Heart left ventricle (tissue), 13 donors: ENCODE results near the gene HSD17B8.

Experiments
- POLR2A ChIP-seq, 2 donors: fragments of 450-650 bp; IDR thresholded peaks; one replicate each; pipeline ENCODE4 v1.6.1; 2017; ENCODE audit warnings: antibody characterized with exemption in 2 of 2, mild to moderate bottlenecking in 2 of 2, moderate library complexity in 2 of 2
- TF ChIP-seq, protein P1 (sequence below), 12 donors: fragments of 200-600 bp; sonication (generic) in 4 of 12; IDR thresholded peaks; one replicate each; pipeline versions ENCODE4 v1.5.0 to v1.8.0; 2018 to 2022; ENCODE audit warnings: antibody characterized with exemption in 12 of 12, mild to moderate bottlenecking in 5 of 12
- donor health status: ischemic (EF 13 %, LVEDD 7.1; RV severe dilation, severe dysfunction).
- donor health status: DM: no; HTN: yes; CAD: no.
- donor health status: DM: no; HTN: no; CAD: no.
- donor health status: ischemic (EF 25% LVEDD 6.9; RV normal size, moderate dysfunction).
- donor health status: ischemic (EF 25% LVEDD 5.7; RV mildly dilated, moderate dysfunction).
- donor health status: ischemic (EF 35%, LVEDD 5.7; RV mildly dilated, moderate dysfunction).
- donor health status: nonischemic (EF 11% LVEDD 7.7; RV severe dilation, severe dysfunction).
- donor health status: DM: yes; HTN: yes; CAD: no.
- donor health status: PGD.
- donor health status: ischemic (EF 29% LVEDD 5.4; RV normal size, mild dysfunction).
- donor health status: nonischemic (EF 23%, LVEDD 6.1; RV moderate dilation, normal function).

DNA sequence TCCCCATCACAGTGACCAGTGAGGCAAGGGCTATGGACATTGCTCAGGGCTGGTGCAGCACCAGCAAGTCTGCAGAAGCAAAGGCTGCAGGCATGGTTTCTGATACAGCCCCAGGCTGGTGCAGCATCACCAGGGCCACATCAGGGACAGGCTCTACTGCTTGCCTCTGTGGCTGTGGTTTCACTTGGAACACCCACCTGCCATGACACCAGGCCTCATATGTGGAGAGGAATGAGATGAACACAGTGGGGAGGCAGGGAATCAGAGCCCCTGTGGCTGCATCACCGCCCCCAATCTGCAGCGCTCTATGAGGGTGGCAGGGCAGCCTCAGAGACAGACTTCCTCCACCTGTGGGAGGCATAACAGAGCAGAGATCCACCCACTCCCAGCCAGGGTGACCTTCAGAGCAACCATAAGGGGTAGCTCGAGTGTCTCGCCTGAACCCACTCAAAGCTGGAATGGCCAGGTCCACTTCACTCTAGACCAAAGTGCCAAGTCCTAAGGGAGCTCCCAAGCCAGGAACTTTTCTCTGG is 11.7 kb downstream of the HSD17B8 start:
- TF ChIP-seq, protein P1, sequence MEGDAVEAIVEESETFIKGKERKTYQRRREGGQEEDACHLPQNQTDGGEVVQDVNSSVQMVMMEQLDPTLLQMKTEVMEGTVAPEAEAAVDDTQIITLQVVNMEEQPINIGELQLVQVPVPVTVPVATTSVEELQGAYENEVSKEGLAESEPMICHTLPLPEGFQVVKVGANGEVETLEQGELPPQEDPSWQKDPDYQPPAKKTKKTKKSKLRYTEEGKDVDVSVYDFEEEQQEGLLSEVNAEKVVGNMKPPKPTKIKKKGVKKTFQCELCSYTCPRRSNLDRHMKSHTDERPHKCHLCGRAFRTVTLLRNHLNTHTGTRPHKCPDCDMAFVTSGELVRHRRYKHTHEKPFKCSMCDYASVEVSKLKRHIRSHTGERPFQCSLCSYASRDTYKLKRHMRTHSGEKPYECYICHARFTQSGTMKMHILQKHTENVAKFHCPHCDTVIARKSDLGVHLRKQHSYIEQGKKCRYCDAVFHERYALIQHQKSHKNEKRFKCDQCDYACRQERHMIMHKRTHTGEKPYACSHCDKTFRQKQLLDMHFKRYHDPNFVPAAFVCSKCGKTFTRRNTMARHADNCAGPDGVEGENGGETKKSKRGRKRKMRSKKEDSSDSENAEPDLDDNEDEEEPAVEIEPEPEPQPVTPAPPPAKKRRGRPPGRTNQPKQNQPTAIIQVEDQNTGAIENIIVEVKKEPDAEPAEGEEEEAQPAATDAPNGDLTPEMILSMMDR (IDR thresholded peaks at IDR 0.05) = no peak
- TF ChIP-seq POLR2A (IDR thresholded peaks at IDR 0.05) = no peak
